B cell (primary cell): ENCODE data around the gene FALEC.

Source experiments
- CTCF ChIP-seq: fragments of 200-600 bp; IDR thresholded peaks from one replicate; pipeline ENCODE4 v1.8.0; 2022; ENCODE audit warnings: antibody characterized with exemption, mild to moderate bottlenecking
- EZH2 ChIP-seq: IDR thresholded peaks from 2 replicates; pipeline ENCODE4 v1.6.1; 2012; ENCODE audit warnings: borderline replicate concordance, low read depth, mild to moderate bottlenecking, moderate library complexity, low read length; ENCODE audit not compliant: insufficient read depth, poor library complexity, severe bottlenecking

GRCh38 chr1:150552128-150552910 lies 36.8 kb downstream of the FALEC start:
- TF ChIP-seq CTCF (no peak), EZH2 (no peak)
